Measurements from ENCODE around the gene ITCH. TPM values are rescaled to one million over a fixed set of nuclear protein-coding genes. Genes with fewer than 3 reads are reported as not detected.

Gene ITCH
- total and polyA plus RNA-seq, 2 of the 8 experiments (the other 6 are each of a cell fraction or from before 2014, with no cell fraction given), result 3.9 to 45.2 TPM

GRCh38 chr20:34322267-34323105 lies 40.6 kb upstream of the ITCH start:
- DNase-seq (ENCODE audit: low read depth in 1 of 2, low spot score in 2 of 2) (no peak), FAIRE-seq (no peak)
- H4K91ac ChIP-seq (replicated peaks; ENCODE audit: insufficient read length, low read length), result no peak overlapping the region
- no peaks in the 10 kb centered on the region for H3K9me3 ChIP-seq (ENCODE audit: insufficient read depth in 2 of 2, low read depth in 1 of 2, low read length in 1 of 2)
- no peak overlapping the region for H3K27ac ChIP-seq (ENCODE audit: low read depth, low read length)
- H3K4me2 ChIP-seq (ENCODE audit: insufficient read depth in 1 of 2, low read depth in 2 of 2, low read length in 2 of 2), result no peak overlapping the region; a peak in 1 of 4 replicates
- no peak overlapping the region for H3K9ac ChIP-seq (replicated peaks in 1 of 4; ENCODE audit: extremely low read depth in 1 of 4, low read depth in 3 of 4, low read length in 3 of 4)
- H3K23me2 ChIP-seq (ENCODE audit: low read depth, low read length), result no peaks in the 10 kb centered on the region
- no peaks in the 10 kb centered on the region for H3K27me3 ChIP-seq (replicated peaks in 1 of 4; ENCODE audit: control insufficient read depth in 3 of 4, extremely low read depth in 1 of 4, insufficient read depth in 3 of 4, low read length in 3 of 4)
- H2BK120ac ChIP-seq (replicated peaks; ENCODE audit: low read depth, low read length), result no peak overlapping the region
- no peak overlapping the region for H3K56ac ChIP-seq (replicated peaks; ENCODE audit: insufficient read length, low read depth, low read length)
- H2BK5ac ChIP-seq (ENCODE audit: low read depth, low read length), result no peak overlapping the region
- no peak for TF ChIP-seq SUZ12 (IDR thresholded peaks at IDR 0.05; ENCODE audit: low read length)
- TF ChIP-seq TEAD4 (IDR thresholded peaks at IDR 0.05; ENCODE audit: low read depth, low read length), result peak; percentile 48; the same call in 1 of the 2 replicates
- H3K14ac ChIP-seq (ENCODE audit: insufficient read length), result no peak overlapping the region
- no peak overlapping the region for H3K4me3 ChIP-seq (ENCODE audit: extremely low read depth in 1 of 4, insufficient read depth in 2 of 4, low read depth in 3 of 4, low read length in 4 of 4)
- H2BK20ac ChIP-seq (ENCODE audit: low read length), result no peak overlapping the region; the same call in 1 of the 2 replicates
- ChIA-PET POLR2A (ENCODE audit: partially characterized antibody) (interaction anchor here (0.6 to 3.1 kb wide), 3 partner anchors 11 to 41 kb away, joined by 3 to 14 read pairs (median 7); partner anchors contain the start of genes AHCY and ITCH), CTCF (ENCODE audit: partially characterized antibody) (interaction anchor here (0.5 to 4.2 kb wide), 7 partner anchors 8 to 506 kb away, joined by 3 to 23 read pairs (median 3); partner anchors contain the start of gene ITCH)
- no peak overlapping the region for H2BK15ac ChIP-seq (ENCODE audit: low read length)
- H3K79me2 ChIP-seq (ENCODE audit: control insufficient read depth in 1 of 2, insufficient read depth in 2 of 2, low read length in 2 of 2), result no peaks in the 10 kb centered on the region
- H3K4me1 ChIP-seq (replicated peaks in 1 of 4; ENCODE audit: control insufficient read depth in 3 of 4, insufficient read depth in 4 of 4, low read length in 3 of 4), result peaks cover 2 to 20% (median 8%) of the 10 kb centered on the region in 4 experiments; a peak in 5 of 7 replicates
- no peaks in the 10 kb centered on the region for H4K20me1 ChIP-seq (replicated peaks in 1 of 2; ENCODE audit: control insufficient read depth in 1 of 2, insufficient read depth in 2 of 2, low read length in 2 of 2)
- no peak overlapping the region for H2AFZ ChIP-seq (ENCODE audit: low read length)
- no peaks in the 10 kb centered on the region for H3K79me1 ChIP-seq (ENCODE audit: low read depth, low read length)
- 90% methylated on average over 9 of the region's 9 CpGs; no CpG with 5 or more reads in 1 of the 2 experiments for WGBS, 2 experiments (ENCODE audit: extremely low coverage in 1 of 2, insufficient coverage in 1 of 2, insufficient read length in 1 of 2, insufficient replicate concordance in 2 of 2, low coverage in 1 of 2, low lambda C conversion rate in 2 of 2, missing lambda C conversion rate in 1 of 2)
- H4K8ac ChIP-seq (ENCODE audit: extremely low read depth, insufficient read depth, low read length), result no peak overlapping the region
- H3K4ac ChIP-seq (replicated peaks; ENCODE audit: insufficient read length, low read depth, low read length), result no peak overlapping the region
- H4K5ac ChIP-seq (ENCODE audit: insufficient read length, low read depth, low read length), result no peak overlapping the region
- no peak overlapping the region for H2BK12ac ChIP-seq (ENCODE audit: low read depth, low read length)
- no peak overlapping the region for H2AK5ac ChIP-seq (ENCODE audit: low read depth, low read length)
- no peak overlapping the region; the same call in 1 of the 2 replicates for H3K18ac ChIP-seq (ENCODE audit: extremely low read depth, low read length)
- no peak overlapping the region for H3K23ac ChIP-seq (ENCODE audit: insufficient read length)
- no peaks in the 10 kb centered on the region for H3K36me3 ChIP-seq (ENCODE audit: control insufficient read depth in 2 of 4, insufficient read depth in 4 of 4, low read length in 3 of 4)
